ENCODE measurements around the gene TRAF1.

Gene TRAF1

DNA sequence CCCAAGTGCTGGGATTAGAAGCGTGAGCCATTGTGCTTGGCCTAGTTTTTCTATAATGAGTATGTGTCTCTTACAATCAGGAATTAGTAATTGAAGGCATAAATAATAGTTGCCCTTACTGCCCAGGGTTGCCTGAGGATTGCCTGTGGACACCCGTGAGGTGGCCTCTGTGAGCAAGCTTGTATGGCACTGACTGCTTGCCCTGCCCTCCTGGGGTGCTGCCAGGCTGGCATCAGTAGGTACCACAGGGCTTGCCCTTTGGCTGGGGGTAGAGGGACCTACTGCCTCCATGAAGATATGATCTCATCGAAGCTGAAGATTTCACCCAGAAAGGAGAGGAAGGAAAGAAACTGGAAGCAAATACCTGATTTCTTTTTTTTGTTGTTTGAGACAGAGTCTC is 25.8 kb downstream of the TRAF1 start:
- Histone ChIP-seq H3K27me3 (ENCODE audit: control insufficient read depth in 5 of 5, insufficient read depth in 4 of 5, low read length in 5 of 5) (peaks cover 0 to 3% (median 0%) of the 10 kb centered on the region in 5 donors), H3K27ac (ENCODE audit: low read depth, low read length) (no peak overlapping the region), H3K4me1 (ENCODE audit: control insufficient read depth in 5 of 5, insufficient read depth in 5 of 5, low read length in 5 of 5) (peaks cover 0 to 8% (median 5%) of the 10 kb centered on the region in 5 donors), H3K4me3 (ENCODE audit: low read depth in 1 of 5, low read length in 5 of 5) (no peak overlapping the region), H3K36me3 (ENCODE audit: control insufficient read depth in 5 of 5, insufficient read depth in 5 of 5, low read length in 5 of 5) (peaks cover 0 to 16% (median 6%) of the 10 kb centered on the region in 5 donors), H3K9me3 (ENCODE audit: control insufficient read depth in 5 of 5, low read length in 5 of 5) (no peaks in the 10 kb centered on the region), H3K9ac (ENCODE audit: low read length in 5 of 5) (no peak overlapping the region)

- Histone ChIP-seq H3K27me3 (ENCODE audit: control insufficient read depth in 5 of 5, insufficient read depth in 4 of 5, low read length in 5 of 5) (peaks cover 0 to 3% (median 0%) of the 10 kb centered on the region in 5 donors), H3K9me3 (ENCODE audit: control insufficient read depth in 5 of 5, low read length in 5 of 5) (no peaks in the 10 kb centered on the region), H3K27ac (ENCODE audit: low read depth, low read length) (no peak overlapping the region), H3K36me3 (ENCODE audit: control insufficient read depth in 5 of 5, insufficient read depth in 5 of 5, low read length in 5 of 5) (peaks cover 0 to 7% (median 4%) of the 10 kb centered on the region in 5 donors), H3K9ac (ENCODE audit: low read length in 5 of 5) (no peak overlapping the region), H3K4me3 (ENCODE audit: low read depth in 1 of 5, low read length in 5 of 5) (no peak overlapping the region), H3K4me1 (ENCODE audit: control insufficient read depth in 5 of 5, insufficient read depth in 5 of 5, low read length in 5 of 5) (peaks cover 0 to 13% (median 10%) of the 10 kb centered on the region in 5 donors)
Observed at GRCh38 chr9:120899490-120900068, 27.0 kb downstream of the TRAF1 start.

DNA sequence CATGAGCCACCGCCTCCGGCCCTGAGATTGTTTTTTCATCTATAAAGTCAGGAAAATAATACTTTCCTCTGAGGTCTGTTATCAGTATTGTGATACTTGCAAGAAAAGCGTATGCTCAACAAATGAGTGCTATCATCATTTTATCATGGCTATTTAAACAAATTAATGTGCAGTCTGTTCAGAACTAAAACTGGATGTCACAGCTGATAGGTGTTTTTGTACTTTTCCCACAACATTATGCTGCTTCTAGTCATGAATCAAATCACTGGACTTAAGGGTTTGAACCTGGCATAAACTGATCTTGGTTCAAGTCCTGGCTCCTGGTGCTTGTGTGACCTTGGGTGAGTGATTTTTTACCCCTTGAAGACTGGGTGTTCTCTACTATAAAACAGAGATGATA is 28.2 kb downstream of the TRAF1 start:
- H3K27me3 ChIP-seq (ENCODE audit: control insufficient read depth in 5 of 5, insufficient read depth in 4 of 5, low read length in 5 of 5): peaks cover 0 to 3% (median 0%) of the 10 kb centered on the region in 5 donors
- H3K9ac ChIP-seq (ENCODE audit: low read length in 5 of 5): no peak overlapping the region
- H3K4me3 ChIP-seq (ENCODE audit: low read depth in 1 of 5, low read length in 5 of 5): no peak overlapping the region
- no peaks in the 10 kb centered on the region for H3K36me3 ChIP-seq (ENCODE audit: control insufficient read depth in 5 of 5, insufficient read depth in 5 of 5, low read length in 5 of 5)
- peaks cover 0 to 17% (median 13%) of the 10 kb centered on the region in 5 donors for H3K4me1 ChIP-seq (ENCODE audit: control insufficient read depth in 5 of 5, insufficient read depth in 5 of 5, low read length in 5 of 5)
- no peak overlapping the region for H3K27ac ChIP-seq (ENCODE audit: low read depth, low read length)
- no peaks in the 10 kb centered on the region for H3K9me3 ChIP-seq (ENCODE audit: control insufficient read depth in 5 of 5, low read length in 5 of 5)

DNA sequence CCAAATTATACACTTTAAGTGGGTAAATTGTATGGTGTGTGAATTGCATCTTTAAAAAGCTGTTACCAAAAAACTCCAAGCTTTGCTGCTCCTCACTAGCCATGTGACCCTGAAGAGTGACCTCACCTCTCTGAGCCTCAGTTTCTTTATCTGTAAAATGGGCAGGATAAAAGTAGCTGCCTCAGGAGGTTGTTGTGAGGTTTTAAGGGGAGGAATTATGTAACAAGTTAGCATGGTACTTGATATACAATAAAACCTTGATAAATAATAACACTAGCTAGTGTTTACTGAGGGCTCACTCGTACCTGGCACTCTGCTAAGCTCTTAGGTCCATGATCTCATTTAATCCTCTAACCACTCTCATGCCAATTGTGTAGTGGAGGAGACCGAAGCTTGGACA is 30.6 kb downstream of the TRAF1 start:
- Histone ChIP-seq H3K27me3 (ENCODE audit: control insufficient read depth in 5 of 5, insufficient read depth in 4 of 5, low read length in 5 of 5) (peaks cover 0 to 3% (median 0%) of the 10 kb centered on the region in 5 donors), H3K4me3 (ENCODE audit: low read depth in 1 of 5, low read length in 5 of 5) (no peak overlapping the region), H3K9ac (ENCODE audit: low read length in 5 of 5) (no peak overlapping the region), H3K9me3 (ENCODE audit: control insufficient read depth in 5 of 5, low read length in 5 of 5) (no peaks in the 10 kb centered on the region), H3K27ac (ENCODE audit: low read depth, low read length) (no peak overlapping the region), H3K36me3 (ENCODE audit: control insufficient read depth in 5 of 5, insufficient read depth in 5 of 5, low read length in 5 of 5) (no peaks in the 10 kb centered on the region), H3K4me1 (ENCODE audit: control insufficient read depth in 5 of 5, insufficient read depth in 5 of 5, low read length in 5 of 5) (peaks cover 0 to 17% (median 13%) of the 10 kb centered on the region in 5 donors)

GRCh38 chr9:120894321-120895148 is 32.1 kb downstream of the TRAF1 start:
- Histone ChIP-seq H3K27ac (ENCODE audit: low read depth, low read length) (no peak overlapping the region), H3K9ac (ENCODE audit: low read length in 5 of 5) (peak overlapping the region in 2 of 5 donors; percentile 25 to 31), H3K4me3 (ENCODE audit: low read depth in 1 of 5, low read length in 5 of 5) (peak overlapping the region; percentile 19 to 47 (median 42)), H3K27me3 (ENCODE audit: control insufficient read depth in 5 of 5, insufficient read depth in 4 of 5, low read length in 5 of 5) (peaks cover 0 to 1% (median 0%) of the 10 kb centered on the region in 5 donors), H3K36me3 (ENCODE audit: control insufficient read depth in 5 of 5, insufficient read depth in 5 of 5, low read length in 5 of 5) (no peaks in the 10 kb centered on the region), H3K4me1 (ENCODE audit: control insufficient read depth in 5 of 5, insufficient read depth in 5 of 5, low read length in 5 of 5) (peaks cover 0 to 17% (median 13%) of the 10 kb centered on the region in 5 donors), H3K9me3 (ENCODE audit: control insufficient read depth in 5 of 5, low read length in 5 of 5) (no peaks in the 10 kb centered on the region)

- peak overlapping the region in 1 of 5 donors; percentile 22 for H3K4me3 ChIP-seq (ENCODE audit: low read depth in 1 of 5, low read length in 5 of 5)
- H3K9me3 ChIP-seq (ENCODE audit: control insufficient read depth in 5 of 5, low read length in 5 of 5): no peaks in the 10 kb centered on the region
- H3K27ac ChIP-seq (ENCODE audit: low read depth, low read length): no peak overlapping the region
- H3K4me1 ChIP-seq (ENCODE audit: control insufficient read depth in 5 of 5, insufficient read depth in 5 of 5, low read length in 5 of 5): peaks cover 0 to 17% (median 13%) of the 10 kb centered on the region in 5 donors
- H3K27me3 ChIP-seq (ENCODE audit: control insufficient read depth in 5 of 5, insufficient read depth in 4 of 5, low read length in 5 of 5): no peaks in the 10 kb centered on the region
- H3K36me3 ChIP-seq (ENCODE audit: control insufficient read depth in 5 of 5, insufficient read depth in 5 of 5, low read length in 5 of 5): no peaks in the 10 kb centered on the region
- peak overlapping the region in 1 of 5 donors; percentile 25 for H3K9ac ChIP-seq (ENCODE audit: low read length in 5 of 5)
Observed at GRCh38 chr9:120893611-120894307, 32.8 kb downstream of the TRAF1 start.

DNA sequence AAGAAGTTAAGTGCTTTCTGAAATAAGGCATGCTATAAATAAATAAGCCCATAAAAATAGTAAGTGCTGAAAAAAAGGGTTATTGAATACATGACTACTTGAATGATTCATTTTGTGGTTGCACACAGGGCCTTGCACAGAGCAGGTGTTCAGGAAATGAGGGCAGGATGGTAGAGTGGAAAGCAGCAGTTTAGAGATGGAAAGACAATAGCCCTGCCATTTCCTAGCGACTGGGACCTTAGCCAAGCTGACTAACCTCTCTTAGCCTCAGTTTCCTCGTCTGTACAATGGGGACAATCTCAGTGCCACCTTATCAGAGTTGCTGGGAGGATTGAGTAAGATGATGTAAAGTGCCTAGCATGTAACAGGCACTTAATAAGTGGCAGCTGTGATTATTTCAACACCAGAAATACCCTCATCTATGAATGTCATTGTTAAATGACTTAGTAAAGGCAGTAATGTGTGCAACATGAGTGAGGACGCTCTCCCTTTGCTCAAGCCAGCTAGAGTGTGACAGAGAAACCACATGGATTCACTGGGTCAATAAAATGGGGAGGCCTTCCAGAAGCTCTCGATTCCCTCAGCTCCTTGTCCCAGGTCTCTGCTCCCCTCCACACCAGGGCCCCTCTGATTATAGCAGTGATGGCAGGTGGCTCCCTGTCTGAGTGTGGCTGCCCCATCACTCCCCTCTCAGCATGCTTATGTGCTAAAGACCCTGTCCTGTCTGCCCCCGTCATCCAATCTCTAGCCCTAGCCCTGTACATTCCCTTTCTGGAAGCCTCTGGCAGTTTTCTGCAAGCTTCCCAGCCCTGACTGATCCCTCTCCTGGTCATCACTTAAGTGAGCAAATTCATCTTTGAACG is 33.6 kb downstream of the TRAF1 start:
- no peak overlapping the region for H3K4me3 ChIP-seq (ENCODE audit: low read depth in 1 of 5, low read length in 5 of 5)
- no peaks in the 10 kb centered on the region for H3K27me3 ChIP-seq (ENCODE audit: control insufficient read depth in 5 of 5, insufficient read depth in 4 of 5, low read length in 5 of 5)
- H3K27ac ChIP-seq (ENCODE audit: low read depth, low read length): no peak overlapping the region
- no peaks in the 10 kb centered on the region for H3K36me3 ChIP-seq (ENCODE audit: control insufficient read depth in 5 of 5, insufficient read depth in 5 of 5, low read length in 5 of 5)
- H3K9me3 ChIP-seq (ENCODE audit: control insufficient read depth in 5 of 5, low read length in 5 of 5): no peaks in the 10 kb centered on the region
- no peak overlapping the region for H3K9ac ChIP-seq (ENCODE audit: low read length in 5 of 5)
- peaks cover 0 to 17% (median 13%) of the 10 kb centered on the region in 5 donors for H3K4me1 ChIP-seq (ENCODE audit: control insufficient read depth in 5 of 5, insufficient read depth in 5 of 5, low read length in 5 of 5)

GRCh38 chr9:120891884-120892747 is 34.5 kb downstream of the TRAF1 start:
- no peaks in the 10 kb centered on the region for H3K36me3 ChIP-seq (ENCODE audit: control insufficient read depth in 5 of 5, insufficient read depth in 5 of 5, low read length in 5 of 5)
- no peak overlapping the region for H3K4me3 ChIP-seq (ENCODE audit: low read depth in 1 of 5, low read length in 5 of 5)
- no peak overlapping the region for H3K9ac ChIP-seq (ENCODE audit: low read length in 5 of 5)
- H3K27ac ChIP-seq (ENCODE audit: low read depth, low read length): no peak overlapping the region
- peaks cover 0 to 14% (median 11%) of the 10 kb centered on the region in 5 donors for H3K4me1 ChIP-seq (ENCODE audit: control insufficient read depth in 5 of 5, insufficient read depth in 5 of 5, low read length in 5 of 5)
- no peaks in the 10 kb centered on the region for H3K27me3 ChIP-seq (ENCODE audit: control insufficient read depth in 5 of 5, insufficient read depth in 4 of 5, low read length in 5 of 5)
- no peaks in the 10 kb centered on the region for H3K9me3 ChIP-seq (ENCODE audit: control insufficient read depth in 5 of 5, low read length in 5 of 5)
